Stimulated activated CD8-positive, alpha-beta memory T cell treated with anti-CD3 and anti-CD28 coated beads, Interleukin-12 subunit alpha, Interleukin-12 subunit beta, amount 100 ng/mL, for 24 hours (primary cell): ENCODE data around the gene C2CD4B.

ENCODE experiments used
- DNase-seq: peaks from one replicate; pipeline ENCODE4 v3.0.0-alpha.2; 2020; ENCODE audit errors: extremely low read depth

The C2CD4B gene

GRCh38 chr15:62119227-62119864, 45.7 kb downstream of the C2CD4B start:
- DNase-seq: no peak

- DNase-seq: no peak
Observed at GRCh38 chr15:62118520-62119226, 46.4 kb downstream of the C2CD4B start.

GRCh38 chr15:62115847-62116246, 49.2 kb downstream of the C2CD4B start:
- no peak for DNase-seq
